ENCODE measurements around the gene PEX10. TPM values are rescaled to one million over a fixed set of nuclear protein-coding genes. Genes with fewer than 3 reads are reported as not detected.
A peak's percentile ranks its signal among the peaks of the same experiment; 100 is the strongest.

The PEX10 gene
- total RNA-seq, 1 experiment from 2014 or later, result 27.6 TPM

- H3K36me3 ChIP-seq (ENCODE audit: insufficient read depth, low read length, poor library complexity, severe bottlenecking), result no peaks in the 10 kb centered on the region
- intact Hi-C loops (cut with micrococcal nuclease; ENCODE audit: unreplicated experiment), result no loop called here
- POLR2A ChIA-PET (ENCODE audit: low non-redundant PET), result no interaction called here
- no peak for DNase-seq (ENCODE audit: low spot score)
- peak; percentile 56 for TF ChIP-seq EZH2 (IDR thresholded peaks at IDR 0.05; ENCODE audit: borderline replicate concordance, low read depth, low read length, poor library complexity, severe bottlenecking)
- TF ChIP-seq CTCF (conservative IDR thresholded peaks at IDR 0.05; ENCODE audit: low read depth, low read length), result no peak
- no peaks in the 10 kb centered on the region for H3K9me3 ChIP-seq (ENCODE audit: low read depth, low read length, poor library complexity, severe bottlenecking)
- no TSS peak for BruUV-seq (replicated peaks)
- peaks cover 18% of the 10 kb centered on the region for H3K4me1 ChIP-seq (ENCODE audit: insufficient read depth, low read length, poor library complexity, severe bottlenecking)
- H3K4me3 ChIP-seq (ENCODE audit: low read depth, low read length, poor library complexity, severe bottlenecking), result no peak overlapping the region
- CTCF ChIA-PET, result no interaction called here
- peaks cover 62% of the 10 kb centered on the region for H3K27me3 ChIP-seq (replicated peaks; ENCODE audit: insufficient read depth, low read depth, low read length, poor library complexity)
- H3K27ac ChIP-seq (ENCODE audit: low read depth, low read length, poor library complexity, severe bottlenecking), result no peak overlapping the region
Measured at GRCh38 chr1:2444138-2444591, 31.8 kb upstream of the PEX10 start.

DNA sequence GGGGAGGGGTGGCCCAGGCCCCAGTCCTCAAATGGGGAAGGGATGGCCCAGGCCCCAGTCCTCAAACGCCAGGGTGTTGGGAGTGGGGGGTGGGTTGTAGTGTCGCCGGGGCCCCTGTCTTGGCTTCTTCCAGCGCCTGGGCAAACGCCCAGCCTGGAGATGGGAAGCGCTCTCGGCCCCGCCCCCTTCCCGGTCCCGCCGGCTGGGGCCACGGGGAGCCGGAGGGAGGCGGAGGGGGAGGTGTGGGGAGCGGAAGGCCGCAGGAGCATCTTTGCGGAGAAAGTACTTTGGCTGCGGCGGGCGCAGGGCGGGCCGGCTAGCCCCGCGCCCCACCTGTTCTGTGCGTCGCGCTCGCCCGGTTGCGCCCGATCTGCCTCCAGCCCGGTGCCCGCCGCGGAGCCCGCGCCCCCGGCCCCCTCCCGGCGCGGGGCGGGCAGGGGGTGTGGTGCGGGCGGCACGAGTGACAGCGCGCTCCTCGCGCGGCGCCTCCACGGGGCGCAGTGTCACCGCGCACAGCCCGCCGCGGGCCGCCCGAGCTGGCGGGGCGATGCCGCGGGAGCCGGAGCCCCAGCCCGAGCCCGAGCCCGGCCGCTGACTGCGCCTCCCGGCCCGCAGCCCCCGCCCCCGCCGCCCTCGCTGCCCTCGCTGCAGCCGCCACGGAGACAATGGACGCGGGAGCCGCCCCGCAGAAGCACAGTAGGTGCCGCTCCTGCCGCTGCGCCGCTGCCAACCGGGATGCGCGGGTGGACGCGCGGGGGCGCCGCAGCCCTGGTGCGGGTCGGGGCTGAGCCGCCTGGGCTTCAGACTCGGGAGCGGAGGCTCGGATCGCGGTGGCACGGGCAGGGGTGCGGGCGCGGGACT, 31.1 kb upstream of the PEX10 start:
- peak; percentile 42 for DNase-seq (ENCODE audit: low spot score)
- Histone ChIP-seq H3K9me3 (ENCODE audit: low read depth, low read length, poor library complexity, severe bottlenecking) (no peaks in the 10 kb centered on the region), H3K4me3 (ENCODE audit: low read depth, low read length, poor library complexity, severe bottlenecking) (no peak overlapping the region), H3K4me1 (ENCODE audit: insufficient read depth, low read length, poor library complexity, severe bottlenecking) (peaks cover 18% of the 10 kb centered on the region), H3K36me3 (ENCODE audit: insufficient read depth, low read length, poor library complexity, severe bottlenecking) (no peaks in the 10 kb centered on the region), H3K27ac (ENCODE audit: low read depth, low read length, poor library complexity, severe bottlenecking) (no peak overlapping the region), H3K27me3 (replicated peaks; ENCODE audit: insufficient read depth, low read depth, low read length, poor library complexity) (peaks cover 62% of the 10 kb centered on the region)
- ChIA-PET CTCF (no interaction called here), POLR2A (ENCODE audit: low non-redundant PET) (no interaction called here)
- TF ChIP-seq CTCF (conservative IDR thresholded peaks at IDR 0.05; ENCODE audit: low read depth, low read length) (peak; percentile 42), EZH2 (IDR thresholded peaks at IDR 0.05; ENCODE audit: borderline replicate concordance, low read depth, low read length, poor library complexity, severe bottlenecking) (peak; percentile 72)
- intact Hi-C loops (cut with micrococcal nuclease; ENCODE audit: unreplicated experiment), result no loop called here
- BruUV-seq (replicated peaks), result no TSS peak

DNA sequence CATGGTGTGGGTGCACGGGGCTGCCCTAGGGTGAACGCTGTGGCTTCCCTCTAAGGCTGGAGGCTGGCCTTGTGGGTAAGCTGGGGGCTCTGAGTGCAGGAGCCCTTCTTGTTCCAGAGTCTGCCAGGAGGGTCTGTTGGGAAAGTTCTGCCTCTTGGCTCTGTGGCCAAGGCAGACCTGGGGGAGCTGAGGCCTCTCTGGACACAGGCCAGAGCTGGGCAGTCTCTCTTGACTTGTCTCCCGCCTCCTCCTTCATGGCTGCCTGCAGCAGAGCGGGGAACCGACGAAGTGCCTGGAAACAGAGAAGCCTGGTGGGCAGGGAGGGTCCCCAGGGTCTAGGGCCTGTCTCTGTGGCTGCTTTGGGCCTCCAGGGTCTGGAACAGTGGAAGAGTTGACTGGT, 30.3 kb upstream of the PEX10 start:
- no peaks in the 10 kb centered on the region for H3K9me3 ChIP-seq (ENCODE audit: low read depth, low read length, poor library complexity, severe bottlenecking)
- DNase-seq (ENCODE audit: low spot score), result no peak
- no peak overlapping the region for H3K4me3 ChIP-seq (ENCODE audit: low read depth, low read length, poor library complexity, severe bottlenecking)
- peaks cover 18% of the 10 kb centered on the region for H3K4me1 ChIP-seq (ENCODE audit: insufficient read depth, low read length, poor library complexity, severe bottlenecking)
- CTCF ChIA-PET, result no interaction called here
- BruUV-seq (replicated peaks), result no TSS peak
- H3K36me3 ChIP-seq (ENCODE audit: insufficient read depth, low read length, poor library complexity, severe bottlenecking), result no peaks in the 10 kb centered on the region
- POLR2A ChIA-PET (ENCODE audit: low non-redundant PET), result no interaction called here
- TF ChIP-seq EZH2 (IDR thresholded peaks at IDR 0.05; ENCODE audit: borderline replicate concordance, low read depth, low read length, poor library complexity, severe bottlenecking) (no peak), CTCF (conservative IDR thresholded peaks at IDR 0.05; ENCODE audit: low read depth, low read length) (no peak)
- intact Hi-C loops (cut with micrococcal nuclease; ENCODE audit: unreplicated experiment), result no loop called here
- peaks cover 62% of the 10 kb centered on the region for H3K27me3 ChIP-seq (replicated peaks; ENCODE audit: insufficient read depth, low read depth, low read length, poor library complexity)
- H3K27ac ChIP-seq (ENCODE audit: low read depth, low read length, poor library complexity, severe bottlenecking), result no peak overlapping the region

Measured in A673 (cell line).